SKM-1 treated with dmso at 0.1 percent for 144 hours (cell line): ENCODE measurements around the gene SCN11A.
A peak's percentile ranks its signal among the peaks of the same experiment; 100 is the strongest.

Experiments used
- DNase-seq: peaks from one replicate; lab custom pipeline; 2025; ENCODE audit not compliant: unreplicated experiment; lab: John Stamatoyannopoulos, UW

Gene SCN11A

GRCh38 chr3:39051649-39052561 is at the start of gene SCN11A, which contains the start of gene WDR48:
TSS of gene SCN11A (minus strand) at chr3:39051944. CDS start at chr3:38950362, 101,582 bp downstream.
TSS of gene WDR48 (plus strand) at chr3:39052016. CDS start at chr3:39052026, 10 bp downstream.
- DNase-seq: peak; percentile 86

- peak; percentile 47 for DNase-seq
Observed at GRCh38 chr3:39101022-39101689, 49.4 kb upstream of the SCN11A start.

GRCh38 chr3:39100500-39100886 is 48.7 kb upstream of the SCN11A start:
- no peak for DNase-seq

GRCh38 chr3:39099738-39100499 is 48.2 kb upstream of the SCN11A start:
- DNase-seq: no peak

GRCh38 chr3:39099242-39099641 is 47.5 kb upstream of the SCN11A start:
- no peak for DNase-seq

- DNase-seq: no peak
Observed at GRCh38 chr3:39098473-39099000, 46.8 kb upstream of the SCN11A start.

GRCh38 chr3:39097716-39098472 is 46.1 kb upstream of the SCN11A start:
- DNase-seq: no peak

GRCh38 chr3:39096775-39097174 is 45.0 kb upstream of the SCN11A start:
- no peak for DNase-seq

- no peak for DNase-seq
Observed at GRCh38 chr3:39095778-39096177, 44.0 kb upstream of the SCN11A start.

GRCh38 chr3:39094851-39095677 is 43.3 kb upstream of the SCN11A start:
- no peak for DNase-seq

- DNase-seq: no peak
Observed at GRCh38 chr3:39090922-39091321, 39.2 kb upstream of the SCN11A start.

GRCh38 chr3:39088889-39089288 is 37.1 kb upstream of the SCN11A start:
- no peak for DNase-seq

- no peak for DNase-seq
Observed at GRCh38 chr3:39088456-39088855, 36.7 kb upstream of the SCN11A start.

GRCh38 chr3:39086144-39086543 is 34.4 kb upstream of the SCN11A start:
- no peak for DNase-seq

- DNase-seq: no peak
Observed at GRCh38 chr3:39082666-39083313, 31.0 kb upstream of the SCN11A start.

- DNase-seq: no peak
Observed at GRCh38 chr3:39080026-39080425, 28.3 kb upstream of the SCN11A start.

GRCh38 chr3:39079530-39079929 is 27.8 kb upstream of the SCN11A start:
- DNase-seq: no peak

GRCh38 chr3:39075910-39076309 is 24.2 kb upstream of the SCN11A start:
- no peak for DNase-seq

- DNase-seq: no peak
Observed at GRCh38 chr3:39068556-39068955, 16.8 kb upstream of the SCN11A start.
